Measurements from ENCODE around the gene PCCA.

- TF ChIP-seq, protein P1, sequence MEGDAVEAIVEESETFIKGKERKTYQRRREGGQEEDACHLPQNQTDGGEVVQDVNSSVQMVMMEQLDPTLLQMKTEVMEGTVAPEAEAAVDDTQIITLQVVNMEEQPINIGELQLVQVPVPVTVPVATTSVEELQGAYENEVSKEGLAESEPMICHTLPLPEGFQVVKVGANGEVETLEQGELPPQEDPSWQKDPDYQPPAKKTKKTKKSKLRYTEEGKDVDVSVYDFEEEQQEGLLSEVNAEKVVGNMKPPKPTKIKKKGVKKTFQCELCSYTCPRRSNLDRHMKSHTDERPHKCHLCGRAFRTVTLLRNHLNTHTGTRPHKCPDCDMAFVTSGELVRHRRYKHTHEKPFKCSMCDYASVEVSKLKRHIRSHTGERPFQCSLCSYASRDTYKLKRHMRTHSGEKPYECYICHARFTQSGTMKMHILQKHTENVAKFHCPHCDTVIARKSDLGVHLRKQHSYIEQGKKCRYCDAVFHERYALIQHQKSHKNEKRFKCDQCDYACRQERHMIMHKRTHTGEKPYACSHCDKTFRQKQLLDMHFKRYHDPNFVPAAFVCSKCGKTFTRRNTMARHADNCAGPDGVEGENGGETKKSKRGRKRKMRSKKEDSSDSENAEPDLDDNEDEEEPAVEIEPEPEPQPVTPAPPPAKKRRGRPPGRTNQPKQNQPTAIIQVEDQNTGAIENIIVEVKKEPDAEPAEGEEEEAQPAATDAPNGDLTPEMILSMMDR (IDR thresholded peaks at IDR 0.05) = no peak
- TF ChIP-seq POLR2AphosphoS5 (IDR thresholded peaks at IDR 0.05) = no peak
- no peak for TF ChIP-seq POLR2A (IDR thresholded peaks at IDR 0.05)
Measured at GRCh38 chr13:100229603-100230002, 140.7 kb downstream of the PCCA start.
